Panc1 (cell line): ENCODE results near the gene ALK. TPM values are rescaled to one million over a fixed set of nuclear protein-coding genes. Genes with fewer than 3 reads are reported as not detected.

Experiments
- ATAC-seq: fragments of 200-7000 bp; cut with Tn5 transposase; 2 replicates; pipeline ENCODE4 v1.9.1; 2020; ENCODE audit warnings: mild to moderate bottlenecking, moderate library complexity
- BruUV-seq: library from RNA; stranded (reverse); fragments of 400-500 nt; replicated peaks from 2 replicates; lab custom pipeline; 2021; lab: Mats Ljungman, UMichigan
- CTCF ChIA-PET: fragments of 300-600 bp; sonication (Branson Sonifier 250); formaldehyde crosslinking; loops from one replicate; lab custom pipeline; 2022; ENCODE audit warnings: antibody characterized with exemption; lab: Charles Lee
- POLR2A ChIA-PET: fragments of 300-600 bp; sonication (Branson Sonifier 250); formaldehyde crosslinking; loops from one replicate; lab custom pipeline; 2022; ENCODE audit warnings: antibody characterized with exemption; lab: Charles Lee
- DNase-seq: peaks from one replicate; pipeline ENCODE4 v3.0.0-alpha.2; 2010; ENCODE audit warnings: low read depth, low spot score
- H3K27ac ChIP-seq: 2 replicates; pipeline ENCODE4 v1.5.1; 2011; ENCODE audit warnings: mild to moderate bottlenecking, low read length, inconsistent platforms
- H3K27me3 ChIP-seq: fragments of 200-500 bp; sonication (Bioruptor generic); 2 replicates; pipeline ENCODE4 v1.6.0; 2014; ENCODE audit warnings: low read length, inconsistent platforms; ENCODE audit not compliant: control insufficient read depth, insufficient read depth
- H3K36me3 ChIP-seq: fragments of 200-500 bp; sonication (Bioruptor generic); 2 replicates; pipeline ENCODE4 v1.5.1; 2014; ENCODE audit warnings: inconsistent platforms, mild to moderate bottlenecking, low read length, moderate library complexity; ENCODE audit not compliant: control insufficient read depth, insufficient read depth
- H3K4me1 ChIP-seq: 2 replicates; pipeline ENCODE4 v1.5.1; 2011; ENCODE audit warnings: inconsistent platforms, mild to moderate bottlenecking, low read length, moderate library complexity; ENCODE audit not compliant: control insufficient read depth, insufficient read depth
- H3K4me3 ChIP-seq, 2 experiments: 2 replicates each; pipeline ENCODE4 v1.5.1; 2011 to 2012; ENCODE audit warnings: low read depth in 2 of 2, low read length in 2 of 2, mild to moderate bottlenecking in 2 of 2, inconsistent platforms in 1 of 2, moderate library complexity in 1 of 2
- H3K9me3 ChIP-seq: fragments of 200-500 bp; sonication (Bioruptor generic); 2 replicates; pipeline ENCODE4 v1.5.1; 2014; ENCODE audit warnings: low read depth, mild to moderate bottlenecking, inconsistent platforms, low read length, moderate library complexity; ENCODE audit not compliant: control insufficient read depth, insufficient read depth
- CTCF ChIP-seq: fragments of 450-650 bp; IDR thresholded peaks from 2 replicates; pipeline ENCODE4 v1.5.1; 2017; ENCODE audit warnings: mild to moderate bottlenecking
- POLR2AphosphoS5 ChIP-seq: IDR thresholded peaks from 2 replicates; pipeline ENCODE4 v1.6.1; 2012; ENCODE audit warnings: mild to moderate bottlenecking, low read depth, low read length, moderate library complexity
- REST ChIP-seq, 2 experiments: IDR thresholded peaks; 2 replicates each; pipeline ENCODE4 v1.6.1; 2011 to 2012; ENCODE audit warnings: low read depth in 2 of 2, control low read depth in 1 of 2, low read length in 1 of 2, mild to moderate bottlenecking in 1 of 2, moderate library complexity in 1 of 2; ENCODE audit not compliant: insufficient read depth in 1 of 2
- SIN3A ChIP-seq: IDR thresholded peaks from 2 replicates; pipeline ENCODE4 v1.6.1; 2012; ENCODE audit warnings: low read depth, mild to moderate bottlenecking, low read length, moderate library complexity, borderline replicate concordance; ENCODE audit not compliant: insufficient read depth
- TCF7L2 ChIP-seq: IDR thresholded peaks from 2 replicates; pipeline ENCODE4 v1.6.1; 2011; ENCODE audit warnings: mild to moderate bottlenecking, low read depth, low read length, inconsistent platforms
- in situ Hi-C: cut with HindIII; loops from 2 replicates; pipeline ENCODE4 v1.10.0; 2016; ENCODE audit warnings: low sequenced_read_pairs, low pct_unique_long_range_greater_than_20kb
- intact Hi-C: fragments of 100-400 bp; cut with micrococcal nuclease; formaldehyde crosslinking; loops from one replicate; pipeline ENCODE4 v1.10.0; 2022; ENCODE audit not compliant: unreplicated experiment
- total RNA-seq: library from RNA; stranded (reverse); gene quantifications from one replicate; pipeline ENCODE4 v1.2.1, GENCODE V29; 2021; ENCODE audit not compliant: unreplicated experiment

The ALK gene
- total RNA-seq, 1 experiment from 2014 or later: not detected

- TF ChIP-seq SIN3A: no peak
- no peak for TF ChIP-seq TCF7L2
- TF ChIP-seq CTCF: no peak
- TF ChIP-seq POLR2AphosphoS5: no peak
- no peaks in the 10 kb centered on the region for H3K9me3 ChIP-seq
- peaks cover 3% of the 10 kb centered on the region; the same call in 1 of the 2 replicates for H3K27me3 ChIP-seq
- no peak overlapping the region for H3K27ac ChIP-seq
- H3K36me3 ChIP-seq: no peaks in the 10 kb centered on the region
- no peak for ATAC-seq
- no peaks in the 10 kb centered on the region for H3K4me1 ChIP-seq
- ChIA-PET CTCF (no interaction called here), POLR2A (no interaction called here)
- no peak overlapping the region for H3K4me3 ChIP-seq
- DNase-seq: no peak
- intact Hi-C loops (no loop called here), in situ Hi-C loops (no loop called here)
- no TSS peak for BruUV-seq
These were observed 301.7 kb downstream of the ALK start for GRCh38 chr2:29619689-29620088.

- ATAC-seq (no peak), DNase-seq (no peak)
- Histone ChIP-seq H3K9me3 (no peaks in the 10 kb centered on the region), H3K27me3 (peaks cover 4% of the 10 kb centered on the region), H3K36me3 (no peaks in the 10 kb centered on the region), H3K4me1 (no peaks in the 10 kb centered on the region), H3K27ac (no peak overlapping the region), H3K4me3 (no peak overlapping the region)
- ChIA-PET CTCF (no interaction called here), POLR2A (no interaction called here)
- no peak for TF ChIP-seq TCF7L2
- no peak for TF ChIP-seq CTCF
- TF ChIP-seq POLR2AphosphoS5: no peak
- TF ChIP-seq REST (IDR thresholded peaks at IDR 0.05; ENCODE audit: insufficient read depth in 1 of 2, low read depth in 2 of 2, low read length in 1 of 2): no peak
- no peak for TF ChIP-seq SIN3A
- in situ Hi-C loops (no loop called here), intact Hi-C loops (no loop called here)
- no TSS peak for BruUV-seq
These were observed 303.4 kb downstream of the ALK start for GRCh38 chr2:29618024-29618423.
